Erythroblast (primary cell): ENCODE measurements around the gene CWF19L2.

ENCODE experiments used
- GATA1 ChIP-seq: IDR thresholded peaks from 2 replicates; pipeline ENCODE4 v1.6.1; 2011; ENCODE audit warnings: low read depth, mild to moderate bottlenecking, control low read depth, low read length, moderate library complexity
- POLR2A ChIP-seq: IDR thresholded peaks from 2 replicates; pipeline ENCODE4 v1.6.1; 2011; ENCODE audit warnings: mild to moderate bottlenecking, low read length

DNA sequence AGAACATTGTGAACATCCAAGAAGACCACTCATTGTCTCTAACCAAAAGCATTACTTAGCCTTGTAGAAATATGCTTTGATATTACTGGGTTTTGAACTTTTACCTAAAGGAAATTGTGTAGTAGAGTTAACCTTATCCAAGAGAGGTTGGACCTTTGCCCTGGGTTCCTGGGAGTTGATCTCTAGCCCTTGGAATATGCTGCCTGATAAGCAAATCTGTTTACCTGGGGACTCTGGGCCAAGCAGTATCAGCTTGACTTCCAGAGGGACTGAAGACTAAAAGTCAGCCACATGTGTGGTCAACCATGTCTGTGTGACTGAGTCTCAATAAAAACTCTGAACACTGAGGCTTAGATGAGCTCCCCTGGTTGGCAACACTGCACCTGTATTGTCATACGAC is 44.1 kb upstream of the CWF19L2 start:
- TF ChIP-seq POLR2A, result no peak
- TF ChIP-seq GATA1, result no peak
